Endodermal cell (in vitro differentiated cells): ENCODE measurements around the gene TTLL12. TPM values are rescaled to one million over a fixed set of nuclear protein-coding genes. Genes with fewer than 3 reads are reported as not detected.

Experiments
- DNase-seq: peaks from one replicate; pipeline ENCODE4 v3.0.0-alpha.2; 2017
- H3K27ac ChIP-seq: 2 replicates; pipeline ENCODE4 v1.5.1; 2013; ENCODE audit warnings: mild to moderate bottlenecking, low read depth, low read length, moderate library complexity
- H3K27me3 ChIP-seq: 2 replicates; pipeline ENCODE4 v1.6.1; 2013; ENCODE audit warnings: mild to moderate bottlenecking, low read length, moderate library complexity; ENCODE audit not compliant: insufficient read depth, control insufficient read depth, poor library complexity, severe bottlenecking
- H3K36me3 ChIP-seq: 2 replicates; pipeline ENCODE4 v1.7.0; 2013; ENCODE audit warnings: mild to moderate bottlenecking, low read length, moderate library complexity; ENCODE audit not compliant: control insufficient read depth, insufficient read depth
- H3K4me1 ChIP-seq: one replicate; pipeline ENCODE4 v1.7.0; 2013; ENCODE audit warnings: low read length; ENCODE audit not compliant: control insufficient read depth, insufficient read depth
- H3K4me3 ChIP-seq: 2 replicates; pipeline ENCODE4 v1.5.1; 2013; ENCODE audit warnings: mild to moderate bottlenecking, low read length, moderate library complexity
- H3K9ac ChIP-seq: 2 replicates; pipeline ENCODE4 v1.6.1; 2013; ENCODE audit warnings: mild to moderate bottlenecking, low read length, moderate library complexity; ENCODE audit not compliant: poor library complexity, severe bottlenecking; ENCODE audit errors: extremely low read depth
- H3K9me3 ChIP-seq: 2 replicates; pipeline ENCODE4 v1.6.1; 2013; ENCODE audit warnings: mild to moderate bottlenecking, low read length, moderate library complexity; ENCODE audit not compliant: control insufficient read depth
- H3K27ac Mint-ChIP-seq: 2 replicates; pipeline ENCODE4 v1.8.0; 2020; ENCODE audit warnings: mixed read lengths
- H3K27me3 Mint-ChIP-seq: 2 replicates; pipeline ENCODE4 v1.8.0; 2021; ENCODE audit warnings: mild to moderate bottlenecking, mixed read lengths; ENCODE audit not compliant: insufficient read depth
- H3K36me3 Mint-ChIP-seq: 2 replicates; pipeline ENCODE4 v1.8.0; 2020; ENCODE audit warnings: low read depth, mixed read lengths
- H3K4me1 Mint-ChIP-seq: 2 replicates; pipeline ENCODE4 v1.8.0; 2020; ENCODE audit warnings: mixed read lengths
- H3K4me3 Mint-ChIP-seq: 2 replicates; pipeline ENCODE4 v1.8.0; 2020; ENCODE audit warnings: mild to moderate bottlenecking, moderate library complexity, mixed read lengths
- H3K9me3 Mint-ChIP-seq: 2 replicates; pipeline ENCODE4 v1.8.0; 2020; ENCODE audit warnings: mild to moderate bottlenecking, mixed read lengths
- whole genome bisulfite sequencing, 2 experiments: methylation state at CpG; one replicate each; pipeline versions ENCODE4 v1.1.5 to v1.1.7; 2013; ENCODE audit warnings: missing lambda C conversion rate in 2 of 2, mixed read lengths in 1 of 2; ENCODE audit not compliant: insufficient coverage in 1 of 2, insufficient read length in 1 of 2; 5-methylcytosine and 5-hydroxymethylcytosine counted together
- total RNA-seq, 2 donors: library from RNA; stranded (reverse); fragmentation: NEBNext Ultra II Directional in 1 of 2; extraction: Animal tissue kit (Norgen Biotek cat#: 25700) in 1 of 2; gene quantifications; 2 replicates in 1 of 2; 3 replicates in 1 of 2; pipeline ENCODE4 v1.2.1, GENCODE V29; 2021
- TF ChIP-seq, protein P1 (sequence below): fragments of 200-600 bp; sonication (generic); conservative IDR thresholded peaks from 2 replicates; pipeline ENCODE4 v1.5.0; 2021; ENCODE audit warnings: antibody characterized with exemption, mild to moderate bottlenecking

Gene TTLL12
- total RNA-seq, 2 donors from 2014 or later, result 49.8 to 71.0 TPM

DNA sequence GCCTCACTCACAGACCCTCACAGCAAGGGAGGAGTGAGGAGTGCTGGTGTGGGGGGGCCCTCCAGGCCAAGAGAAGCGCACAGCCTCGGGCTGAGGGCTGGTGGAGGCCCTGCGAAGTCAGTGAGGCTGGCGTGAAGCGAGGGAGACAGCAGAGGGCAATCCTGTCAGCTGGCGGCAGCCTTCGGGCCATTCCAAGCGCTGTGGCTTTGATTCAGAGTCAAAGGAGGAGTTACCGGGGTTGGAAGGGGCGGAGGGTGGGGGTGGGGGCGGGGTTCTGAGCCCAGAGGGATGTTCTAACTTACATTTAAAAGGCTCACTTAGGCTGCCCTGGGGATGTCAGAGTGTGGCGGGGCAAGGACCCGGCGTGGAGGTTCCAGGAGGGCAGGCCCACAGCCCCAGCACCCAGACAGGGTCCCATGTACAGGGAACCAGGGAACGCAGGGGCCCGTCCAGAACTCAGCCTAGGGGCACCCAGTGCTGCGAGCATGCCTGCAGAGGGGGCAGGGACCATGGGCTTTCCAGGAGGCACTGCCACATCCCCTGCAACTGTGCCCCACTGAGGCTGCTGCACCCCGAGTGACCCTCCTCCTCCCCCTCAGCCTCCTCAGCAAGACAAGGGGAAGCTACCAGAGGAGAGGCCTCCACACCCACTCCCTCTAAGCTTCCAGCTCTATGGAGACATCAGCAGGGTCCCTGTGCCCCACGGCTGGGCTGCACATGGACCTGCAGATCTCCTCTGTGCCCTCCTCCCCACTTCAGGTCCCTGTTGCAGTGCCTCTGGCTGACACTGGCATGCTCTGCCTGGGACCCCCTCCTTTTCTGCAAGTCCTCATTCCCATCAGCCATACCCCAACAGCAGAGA, 39.7 kb upstream of the TTLL12 start:
- Mint-ChIP-seq H3K27ac (no peak overlapping the region), H3K27me3 (peaks cover 2% of the 10 kb centered on the region), H3K4me3 (no peak overlapping the region), H3K9me3 (no peaks in the 10 kb centered on the region), H3K4me1 (peaks cover 19% of the 10 kb centered on the region), H3K36me3 (no peaks in the 10 kb centered on the region)
- no peaks in the 10 kb centered on the region for H3K27me3 ChIP-seq
- no peaks in the 10 kb centered on the region for H3K36me3 ChIP-seq
- H3K4me3 ChIP-seq, result no peak overlapping the region
- H3K9me3 ChIP-seq, result no peaks in the 10 kb centered on the region
- 22 to 36% methylated on average over 8 to 19 of the region's 19 CpGs for WGBS, 2 experiments
- TF ChIP-seq, protein P1, sequence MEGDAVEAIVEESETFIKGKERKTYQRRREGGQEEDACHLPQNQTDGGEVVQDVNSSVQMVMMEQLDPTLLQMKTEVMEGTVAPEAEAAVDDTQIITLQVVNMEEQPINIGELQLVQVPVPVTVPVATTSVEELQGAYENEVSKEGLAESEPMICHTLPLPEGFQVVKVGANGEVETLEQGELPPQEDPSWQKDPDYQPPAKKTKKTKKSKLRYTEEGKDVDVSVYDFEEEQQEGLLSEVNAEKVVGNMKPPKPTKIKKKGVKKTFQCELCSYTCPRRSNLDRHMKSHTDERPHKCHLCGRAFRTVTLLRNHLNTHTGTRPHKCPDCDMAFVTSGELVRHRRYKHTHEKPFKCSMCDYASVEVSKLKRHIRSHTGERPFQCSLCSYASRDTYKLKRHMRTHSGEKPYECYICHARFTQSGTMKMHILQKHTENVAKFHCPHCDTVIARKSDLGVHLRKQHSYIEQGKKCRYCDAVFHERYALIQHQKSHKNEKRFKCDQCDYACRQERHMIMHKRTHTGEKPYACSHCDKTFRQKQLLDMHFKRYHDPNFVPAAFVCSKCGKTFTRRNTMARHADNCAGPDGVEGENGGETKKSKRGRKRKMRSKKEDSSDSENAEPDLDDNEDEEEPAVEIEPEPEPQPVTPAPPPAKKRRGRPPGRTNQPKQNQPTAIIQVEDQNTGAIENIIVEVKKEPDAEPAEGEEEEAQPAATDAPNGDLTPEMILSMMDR, result peak; percentile 57
- DNase-seq, result peak; percentile 94
- no peak overlapping the region for H3K27ac ChIP-seq
- H3K4me1 ChIP-seq, result peaks cover 9% of the 10 kb centered on the region
- H3K9ac ChIP-seq, result no peak overlapping the region

DNA sequence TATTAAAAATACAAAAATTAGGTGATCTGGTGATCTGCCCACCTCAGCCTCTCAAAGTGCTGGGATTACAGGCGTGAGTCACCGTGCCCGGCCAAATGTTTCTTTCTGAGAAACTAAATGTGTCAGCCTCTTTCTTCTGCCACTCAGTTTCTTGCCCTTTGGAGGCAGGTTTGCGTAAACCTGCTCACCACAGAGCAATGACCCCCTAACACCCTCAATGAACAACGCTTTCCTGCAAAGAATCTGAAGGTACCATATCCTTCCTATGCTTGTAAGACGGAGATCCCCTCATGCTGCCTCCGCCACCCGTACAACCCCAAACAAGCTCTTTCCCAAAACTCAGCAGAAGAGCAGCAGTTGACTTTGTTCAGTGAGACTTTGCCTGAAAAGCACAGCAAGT, 38.7 kb upstream of the TTLL12 start:
- no peak overlapping the region for H3K4me3 Mint-ChIP-seq
- no peaks in the 10 kb centered on the region for H3K9me3 Mint-ChIP-seq
- Histone ChIP-seq H3K4me3 (no peak overlapping the region), H3K4me1 (peaks cover 9% of the 10 kb centered on the region), H3K9ac (no peak overlapping the region), H3K36me3 (no peaks in the 10 kb centered on the region), H3K27ac (no peak overlapping the region), H3K9me3 (no peaks in the 10 kb centered on the region), H3K27me3 (no peaks in the 10 kb centered on the region)
- 92 to 96% methylated on average over 7 to 8 of the region's 8 CpGs for WGBS, 2 experiments
- peaks cover 2% of the 10 kb centered on the region for H3K27me3 Mint-ChIP-seq
- peaks cover 18% of the 10 kb centered on the region for H3K4me1 Mint-ChIP-seq
- no peaks in the 10 kb centered on the region for H3K36me3 Mint-ChIP-seq
- no peak for DNase-seq
- TF ChIP-seq, protein P1, result no peak
- no peak overlapping the region for H3K27ac Mint-ChIP-seq

DNA sequence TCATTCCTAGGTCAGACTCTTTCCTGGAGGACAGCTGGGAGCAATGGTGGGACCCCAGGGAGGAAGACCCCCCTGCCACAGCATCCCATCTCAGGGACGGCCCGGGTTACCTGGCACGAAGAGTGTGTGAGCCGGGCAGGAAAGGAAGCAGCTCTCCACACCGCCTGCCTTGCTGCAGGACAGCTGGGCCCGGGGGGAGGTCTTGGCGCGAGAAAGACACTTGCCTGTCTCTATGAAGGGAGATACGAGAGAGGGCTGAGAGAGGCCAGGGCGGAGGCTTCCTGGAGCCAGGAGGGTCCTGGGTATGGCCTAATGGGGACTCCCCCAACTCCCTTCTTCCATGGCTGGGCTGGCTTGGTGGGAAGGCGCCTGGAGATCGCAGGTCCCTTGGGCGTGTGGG, 36.1 kb upstream of the TTLL12 start:
- Mint-ChIP-seq H3K36me3 (no peaks in the 10 kb centered on the region), H3K4me3 (no peak overlapping the region), H3K4me1 (peaks cover 24% of the 10 kb centered on the region), H3K9me3 (no peaks in the 10 kb centered on the region), H3K27ac (no peak overlapping the region), H3K27me3 (peaks cover 2% of the 10 kb centered on the region)
- H3K27me3 ChIP-seq, result no peaks in the 10 kb centered on the region
- TF ChIP-seq, protein P1, result no peak
- H3K4me1 ChIP-seq, result peaks cover 9% of the 10 kb centered on the region
- no peak for DNase-seq
- no peaks in the 10 kb centered on the region for H3K9me3 ChIP-seq
- no peak overlapping the region for H3K9ac ChIP-seq
- no peaks in the 10 kb centered on the region for H3K36me3 ChIP-seq
- no peak overlapping the region for H3K27ac ChIP-seq
- no peak overlapping the region for H3K4me3 ChIP-seq
- WGBS, 2 experiments, result 90 to 94% methylated on average over 5 to 13 of the region's 13 CpGs
